Measurements from ENCODE around the gene RNF8.
A peak's percentile ranks its signal among the peaks of the same experiment; 100 is the strongest.

RNF8 gene

DNA sequence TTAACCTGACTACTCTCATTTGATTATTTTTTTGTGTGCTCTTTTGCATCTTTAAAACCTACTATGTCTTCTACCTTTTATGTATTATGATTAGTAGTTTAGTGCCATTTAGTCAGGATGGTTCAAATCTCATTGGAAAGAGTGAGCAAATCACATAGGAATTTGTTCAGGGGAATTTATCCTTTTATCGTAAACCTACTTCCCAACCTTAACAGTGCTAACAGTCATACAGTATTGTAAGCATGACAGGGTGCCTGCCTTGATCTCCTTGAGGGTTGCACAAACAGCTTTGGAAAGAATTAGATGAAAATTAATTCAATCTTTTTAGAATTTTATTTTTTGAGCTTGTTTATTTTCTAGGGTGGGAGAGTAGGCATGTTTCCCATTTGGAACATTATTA lies 18.3 kb downstream of the RNF8 start:
- POLR2A ChIA-PET = no interaction called here

DNA sequence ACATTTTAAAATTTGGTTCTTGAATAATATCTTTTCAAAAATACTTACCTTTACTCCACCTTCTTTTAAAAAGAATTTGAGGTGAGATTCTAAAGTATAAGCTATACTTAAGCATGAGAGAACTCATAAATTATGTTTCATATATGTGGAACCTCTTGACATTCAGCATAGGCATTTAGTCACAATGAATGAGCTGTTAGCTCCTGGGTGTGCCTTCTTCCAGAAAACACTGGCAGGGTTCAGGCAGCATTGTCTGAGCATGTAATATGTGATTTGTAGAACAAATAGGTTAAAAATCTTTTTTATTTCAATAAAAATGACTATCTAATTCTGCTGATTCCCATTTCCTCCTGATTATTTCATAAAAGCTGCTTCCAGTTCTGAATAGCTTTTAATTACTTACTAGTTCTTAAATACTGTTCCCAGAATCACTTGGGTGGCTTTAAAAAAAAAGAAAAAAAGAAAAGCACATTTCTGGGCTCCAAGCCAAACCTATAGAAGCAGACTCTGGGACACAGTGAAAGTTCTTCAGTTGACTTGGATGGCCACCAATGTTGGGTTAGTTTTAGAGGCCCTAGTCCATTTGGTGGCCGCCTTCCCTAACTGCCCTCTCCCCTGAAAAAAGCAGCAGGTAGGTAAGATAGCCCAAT lies 20.2 kb downstream of the RNF8 start:
- ChIA-PET CTCF (interaction anchor here (1.0 to 5.7 kb wide), 6 partner anchors 7 to 318 kb away, joined by 3 to 37 read pairs (median 4); no protein-coding TSS in a partner anchor), POLR2A (interaction anchor here (1.1 kb wide), 1 partner anchor 59 kb away, joined by 3 read pairs; the partner anchor contains the start of gene CMTR1)
- TF ChIP-seq, protein P1, sequence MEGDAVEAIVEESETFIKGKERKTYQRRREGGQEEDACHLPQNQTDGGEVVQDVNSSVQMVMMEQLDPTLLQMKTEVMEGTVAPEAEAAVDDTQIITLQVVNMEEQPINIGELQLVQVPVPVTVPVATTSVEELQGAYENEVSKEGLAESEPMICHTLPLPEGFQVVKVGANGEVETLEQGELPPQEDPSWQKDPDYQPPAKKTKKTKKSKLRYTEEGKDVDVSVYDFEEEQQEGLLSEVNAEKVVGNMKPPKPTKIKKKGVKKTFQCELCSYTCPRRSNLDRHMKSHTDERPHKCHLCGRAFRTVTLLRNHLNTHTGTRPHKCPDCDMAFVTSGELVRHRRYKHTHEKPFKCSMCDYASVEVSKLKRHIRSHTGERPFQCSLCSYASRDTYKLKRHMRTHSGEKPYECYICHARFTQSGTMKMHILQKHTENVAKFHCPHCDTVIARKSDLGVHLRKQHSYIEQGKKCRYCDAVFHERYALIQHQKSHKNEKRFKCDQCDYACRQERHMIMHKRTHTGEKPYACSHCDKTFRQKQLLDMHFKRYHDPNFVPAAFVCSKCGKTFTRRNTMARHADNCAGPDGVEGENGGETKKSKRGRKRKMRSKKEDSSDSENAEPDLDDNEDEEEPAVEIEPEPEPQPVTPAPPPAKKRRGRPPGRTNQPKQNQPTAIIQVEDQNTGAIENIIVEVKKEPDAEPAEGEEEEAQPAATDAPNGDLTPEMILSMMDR (IDR thresholded peaks at IDR 0.05; ENCODE audit: insufficient read depth, low read length, missing control alignments) = no peak
- no peak for DNase-seq (ENCODE audit: low read depth, low spot score)
- no peak overlapping the region for H3K4me3 ChIP-seq (ENCODE audit: low read depth, low read length)

More for the DNA sequence above, 18.3 kb downstream of the RNF8 start:
- no peak overlapping the region for H3K4me3 ChIP-seq (ENCODE audit: low read depth, low read length)
- CTCF ChIA-PET = interaction anchor here (0.5 to 5.7 kb wide), 8 partner anchors 9 to 321 kb away, joined by 3 to 37 read pairs (median 4); no protein-coding TSS in a partner anchor
- DNase-seq (ENCODE audit: low read depth, low spot score) = no peak
- TF ChIP-seq, protein P1 (IDR thresholded peaks at IDR 0.05; ENCODE audit: insufficient read depth, low read length, missing control alignments) = no peak

DNA sequence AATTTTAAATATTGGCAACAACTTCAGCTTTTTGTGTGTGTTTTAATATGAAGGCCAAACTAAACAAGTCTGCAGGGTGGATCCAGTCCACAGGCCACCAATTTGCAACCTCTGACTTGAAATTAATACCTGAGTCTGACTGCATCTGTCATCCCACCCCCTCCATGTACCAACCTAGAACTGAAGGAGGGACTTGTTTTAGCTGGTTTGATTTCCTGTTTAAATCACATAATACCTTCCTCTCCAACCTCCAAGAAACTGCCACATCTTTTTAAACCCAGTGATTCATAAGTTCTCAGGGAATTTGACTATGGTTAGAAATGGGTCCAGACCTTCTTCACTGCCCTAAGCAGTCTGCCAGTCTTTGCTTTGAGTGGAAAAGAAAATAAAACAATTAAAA lies 21.6 kb downstream of the RNF8 start:
- CTCF ChIA-PET = interaction anchor here (2.4 to 3.3 kb wide), 2 partner anchors 9 to 50 kb away, joined by 9 read pairs; no protein-coding TSS in a partner anchor
- no peak for DNase-seq (ENCODE audit: low read depth, low spot score)
- no peak overlapping the region for H3K4me3 ChIP-seq (ENCODE audit: low read depth, low read length)
- TF ChIP-seq, protein P1 (IDR thresholded peaks at IDR 0.05; ENCODE audit: insufficient read depth, low read length, missing control alignments) = no peak
- POLR2A ChIA-PET = no interaction called here

DNA sequence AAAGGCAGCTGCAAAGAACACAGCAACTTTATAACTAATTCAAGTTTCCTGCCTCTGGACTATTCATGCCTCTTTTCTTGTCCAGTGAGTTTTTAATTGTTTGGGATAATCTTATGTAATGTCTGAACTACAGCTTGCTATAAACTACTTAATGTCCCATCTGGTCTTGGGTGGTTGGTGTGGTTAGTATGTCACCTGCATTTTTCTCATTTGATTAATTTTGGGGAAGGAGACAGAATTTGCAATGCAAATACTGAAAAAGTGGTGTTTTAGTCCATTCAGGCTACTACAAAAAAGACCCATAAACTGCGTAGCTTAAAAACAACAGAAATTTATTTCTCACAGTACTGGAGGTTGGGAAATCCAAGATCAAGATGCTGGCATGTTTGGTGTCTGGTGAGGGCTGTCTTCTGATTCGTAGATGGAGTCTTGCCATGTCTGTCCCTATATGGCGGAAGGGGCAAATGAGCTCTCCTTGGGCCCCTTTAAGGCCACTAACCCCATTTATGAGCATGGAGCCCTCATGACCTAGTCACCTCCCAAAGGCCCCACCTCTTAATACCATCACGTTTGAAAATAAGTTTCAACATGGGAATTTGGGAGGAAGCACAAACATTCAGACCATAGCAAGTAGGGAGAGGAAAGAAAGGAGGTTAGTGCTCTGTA lies 22.4 kb downstream of the RNF8 start:
- TF ChIP-seq, protein P1 (IDR thresholded peaks at IDR 0.05; ENCODE audit: insufficient read depth, low read length, missing control alignments) = no peak
- CTCF ChIA-PET = interaction anchor here (1.2 to 3.3 kb wide), 4 partner anchors 8 to 316 kb away, joined by 3 to 9 read pairs (median 7); no protein-coding TSS in a partner anchor
- POLR2A ChIA-PET = no interaction called here
- H3K4me3 ChIP-seq (ENCODE audit: low read depth, low read length) = no peak overlapping the region
- no peak for DNase-seq (ENCODE audit: low read depth, low spot score)

DNA sequence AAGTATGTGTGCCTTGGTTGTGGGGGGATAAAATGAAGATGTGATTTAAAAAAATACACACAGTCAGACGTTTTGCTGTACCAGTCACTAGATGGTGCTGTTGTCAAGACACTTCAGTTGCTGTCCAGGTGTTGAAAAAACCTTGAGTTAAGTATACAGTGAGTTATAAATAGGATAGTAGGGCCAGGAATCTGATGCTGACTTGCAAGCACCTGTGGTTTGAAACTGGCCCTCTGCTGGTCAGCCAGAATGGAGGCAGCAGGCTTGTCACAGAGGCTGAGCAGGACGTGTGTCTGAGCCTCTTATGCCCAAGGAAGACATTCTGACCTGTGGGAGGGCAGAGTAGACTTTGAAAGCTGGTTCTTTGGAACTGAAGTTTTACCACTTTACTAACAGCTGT lies 27.8 kb downstream of the RNF8 start:
- ChIA-PET POLR2A (no interaction called here), CTCF (interaction anchor here (0.5 to 4.4 kb wide), 13 partner anchors 10 to 310 kb away, joined by 3 to 37 read pairs (median 4); no protein-coding TSS in a partner anchor)
- DNase-seq (ENCODE audit: low read depth, low spot score) = no peak
- H3K4me3 ChIP-seq (ENCODE audit: low read depth, low read length) = no peak overlapping the region
- TF ChIP-seq, protein P1 (IDR thresholded peaks at IDR 0.05; ENCODE audit: insufficient read depth, low read length, missing control alignments) = peak; percentile 24
